PC-3 (cell line): ENCODE results near the gene MEFV.

Source experiments
- CTCF ChIP-seq: fragments of 300-600 bp; sonication (generic); conservative IDR thresholded peaks from 2 replicates; pipeline ENCODE4 v1.5.1; 2017; ENCODE audit warnings: antibody characterized with exemption, low read depth, mild to moderate bottlenecking, low read length
- EZH2 ChIP-seq: fragments of 300-600 bp; sonication (generic); IDR thresholded peaks from one replicate; pipeline ENCODE4 v1.6.1; 2017; ENCODE audit warnings: antibody characterized with exemption, mild to moderate bottlenecking, low read length; ENCODE audit not compliant: unreplicated experiment
- EZH2phosphoT487 ChIP-seq: fragments of 300-600 bp; sonication (generic); IDR thresholded peaks from 2 replicates; pipeline ENCODE4 v1.6.1; 2018; ENCODE audit warnings: mild to moderate bottlenecking, antibody characterized with exemption, low read length, borderline replicate concordance

- no peak for TF ChIP-seq CTCF
- TF ChIP-seq EZH2phosphoT487: no peak
- TF ChIP-seq EZH2: no peak
Observed at GRCh38 chr16:3254309-3254708, 2.1 kb downstream of the MEFV start.
